OCI-M2 (cell line): ENCODE measurements around the gene SPATA3.
A peak's percentile ranks its signal among the peaks of the same experiment; 100 is the strongest.

Source experiments
- DNase-seq: peaks from one replicate; lab custom pipeline; 2025; ENCODE audit not compliant: unreplicated experiment; lab: John Stamatoyannopoulos, UW

Gene SPATA3

GRCh38 chr2:231047923-231048915, 52.3 kb downstream of the SPATA3 start:
- no peak for DNase-seq

DNA sequence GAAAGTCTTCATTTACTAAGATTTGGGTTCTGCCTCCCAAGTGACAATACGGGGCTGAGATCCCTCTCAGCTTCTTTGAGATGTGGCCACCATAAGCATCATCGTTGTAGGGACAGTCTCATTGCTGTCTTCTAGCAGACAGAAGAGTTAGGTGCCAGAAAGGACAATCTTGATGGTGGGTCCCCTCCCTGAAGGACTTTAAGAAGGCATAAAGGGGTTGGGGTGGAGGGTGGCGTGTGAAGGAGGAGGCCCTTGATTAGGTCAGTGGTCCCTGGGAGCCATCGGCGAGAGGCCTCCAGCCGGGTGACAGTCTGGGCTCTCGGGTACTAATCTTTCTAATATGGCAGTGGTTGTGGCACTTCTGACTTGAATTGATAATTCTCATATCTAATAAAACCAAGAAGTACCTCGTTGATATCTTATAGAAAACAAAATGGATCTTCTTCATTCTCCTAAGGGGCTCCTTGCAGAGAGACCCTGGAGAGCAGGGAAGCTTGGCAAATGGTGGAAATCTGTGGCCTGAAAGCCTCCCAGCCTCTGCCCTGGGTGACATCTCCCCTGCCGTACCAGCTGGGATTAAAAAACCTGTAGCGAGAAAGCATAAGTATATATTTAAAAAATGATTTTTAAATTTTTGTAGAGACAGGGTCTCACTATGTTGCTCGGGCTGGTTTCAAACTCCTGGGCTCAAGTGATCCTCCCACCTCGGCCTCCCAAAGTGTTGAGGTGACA, 53.5 kb downstream of the SPATA3 start:
- no peak for DNase-seq

DNA sequence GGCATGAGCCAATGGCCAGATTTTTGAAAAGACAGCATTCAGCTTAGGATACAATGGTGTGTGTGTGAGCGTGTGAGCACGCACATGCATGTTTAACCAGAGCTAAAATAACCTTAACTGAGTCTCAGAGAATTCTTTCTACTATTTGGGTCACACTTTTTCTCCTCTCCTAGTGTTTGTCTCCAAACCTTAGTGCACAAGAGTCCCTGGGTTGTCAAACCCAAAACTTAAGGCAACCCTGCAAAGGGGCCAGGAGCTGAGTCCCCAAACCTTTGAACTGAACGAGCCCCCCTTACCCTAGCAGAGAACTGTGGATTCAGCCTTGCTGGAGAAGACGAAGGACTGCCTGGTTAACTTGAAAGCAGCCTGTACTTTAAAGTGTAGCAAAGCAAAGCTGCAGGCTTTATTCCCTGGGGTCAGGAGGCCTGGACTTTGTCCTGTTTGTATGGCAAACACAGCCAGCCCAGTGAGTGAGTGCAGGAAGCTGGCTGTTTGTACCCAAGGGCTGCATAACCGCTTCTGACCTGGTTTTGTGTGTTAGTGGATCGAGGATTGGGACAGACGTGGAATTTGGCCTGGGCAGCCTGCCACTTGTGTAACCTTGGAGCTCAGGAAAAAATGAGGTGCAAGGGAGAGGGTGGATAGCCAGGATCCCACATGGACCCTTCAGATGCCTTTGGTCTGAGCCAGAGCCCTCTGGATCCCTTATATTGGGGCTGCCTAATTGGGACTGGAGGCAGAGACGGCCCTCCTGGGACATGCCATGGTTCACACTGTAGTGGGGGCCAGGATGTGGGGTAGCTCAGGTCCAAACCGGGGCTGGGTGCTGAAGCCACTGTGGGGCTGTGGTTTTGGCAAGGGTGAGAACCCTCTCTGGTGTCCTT, 54.3 kb downstream of the SPATA3 start:
- DNase-seq: no peak

DNA sequence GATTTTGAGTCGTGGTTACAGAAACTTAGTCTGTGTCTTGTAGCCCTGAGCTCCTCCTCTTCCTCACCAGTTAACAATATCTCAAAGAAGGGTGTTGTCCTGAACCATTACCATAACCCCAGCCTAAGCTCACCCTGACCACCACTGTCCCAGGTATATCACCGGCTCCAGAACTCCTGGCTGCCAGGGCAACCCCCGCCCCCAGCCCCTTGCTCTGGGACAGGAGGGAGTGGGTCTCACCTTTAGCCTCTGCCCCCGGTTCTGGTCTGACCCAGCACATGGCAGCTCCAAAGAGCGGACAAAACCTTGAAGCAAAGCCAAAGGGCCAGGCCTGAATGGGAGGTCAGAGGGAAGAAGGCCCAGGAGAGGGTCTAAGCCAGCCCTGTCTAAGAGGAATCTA, 55.2 kb downstream of the SPATA3 start:
- DNase-seq: no peak

DNA sequence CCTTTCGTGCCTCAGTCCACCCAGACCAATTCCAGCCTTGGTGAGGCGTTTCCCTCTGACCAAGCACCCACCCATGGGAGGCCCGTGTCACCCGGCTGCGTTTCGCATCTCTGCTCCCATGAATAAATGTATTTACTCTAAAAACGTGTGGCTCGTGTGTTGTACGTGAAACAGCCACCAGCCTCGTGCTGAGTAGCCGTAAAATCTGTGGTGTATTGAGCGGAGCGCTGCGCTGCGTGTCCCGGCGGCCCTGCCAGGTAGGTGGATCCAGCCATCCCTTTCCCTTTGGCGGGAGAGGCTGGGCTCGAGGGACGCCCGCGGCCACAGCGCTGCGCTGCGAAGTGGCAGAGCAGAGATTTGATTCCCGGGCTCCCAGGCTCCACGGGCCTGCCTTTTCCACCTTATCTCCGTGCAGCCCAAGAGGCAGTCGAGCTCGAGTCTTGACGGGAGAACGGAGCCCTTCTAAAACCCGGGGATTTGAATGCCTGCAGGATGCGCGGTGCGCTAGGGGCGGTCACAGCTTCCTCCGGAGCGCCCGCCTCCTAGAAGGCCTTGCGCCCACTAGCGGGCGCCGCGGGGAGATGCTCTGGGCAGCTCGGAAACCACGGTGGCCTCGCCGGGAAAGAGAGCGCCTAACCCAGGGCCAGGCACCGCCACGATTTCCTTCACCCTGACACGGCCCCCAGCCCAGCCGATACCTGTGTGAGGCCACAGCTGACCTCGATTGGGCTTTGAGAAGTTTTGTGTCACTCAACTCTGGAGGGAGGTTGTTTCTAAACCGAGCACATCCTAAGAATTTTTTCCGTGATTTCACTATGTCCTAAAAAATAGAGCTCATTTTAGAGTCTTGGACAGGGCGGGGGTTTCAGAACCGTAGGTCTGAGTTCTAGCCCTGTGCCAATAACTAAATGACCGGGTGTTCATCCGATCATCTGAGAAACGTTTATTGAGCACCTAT, 56.9 kb downstream of the SPATA3 start:
- no peak for DNase-seq

DNA sequence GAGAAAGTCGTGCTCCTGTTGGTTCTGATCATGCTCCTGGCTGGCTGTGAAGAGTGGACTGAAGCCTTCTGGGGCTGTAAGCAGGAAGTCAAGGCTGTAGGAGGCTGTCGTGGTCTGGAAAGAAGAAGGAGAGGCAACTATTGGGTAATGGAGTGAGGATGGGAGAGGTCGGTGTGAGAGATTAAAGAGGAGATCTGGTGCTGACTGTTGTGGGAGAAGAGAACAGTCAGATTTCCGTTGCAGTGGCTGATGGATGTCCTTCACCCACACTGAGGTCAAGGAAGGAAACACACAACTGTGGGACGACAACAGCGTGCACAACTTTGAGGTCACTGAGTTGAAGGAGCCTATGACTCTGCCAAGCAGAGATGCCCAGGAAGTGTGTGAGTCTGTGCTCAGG, 57.9 kb downstream of the SPATA3 start:
- no peak for DNase-seq

DNA sequence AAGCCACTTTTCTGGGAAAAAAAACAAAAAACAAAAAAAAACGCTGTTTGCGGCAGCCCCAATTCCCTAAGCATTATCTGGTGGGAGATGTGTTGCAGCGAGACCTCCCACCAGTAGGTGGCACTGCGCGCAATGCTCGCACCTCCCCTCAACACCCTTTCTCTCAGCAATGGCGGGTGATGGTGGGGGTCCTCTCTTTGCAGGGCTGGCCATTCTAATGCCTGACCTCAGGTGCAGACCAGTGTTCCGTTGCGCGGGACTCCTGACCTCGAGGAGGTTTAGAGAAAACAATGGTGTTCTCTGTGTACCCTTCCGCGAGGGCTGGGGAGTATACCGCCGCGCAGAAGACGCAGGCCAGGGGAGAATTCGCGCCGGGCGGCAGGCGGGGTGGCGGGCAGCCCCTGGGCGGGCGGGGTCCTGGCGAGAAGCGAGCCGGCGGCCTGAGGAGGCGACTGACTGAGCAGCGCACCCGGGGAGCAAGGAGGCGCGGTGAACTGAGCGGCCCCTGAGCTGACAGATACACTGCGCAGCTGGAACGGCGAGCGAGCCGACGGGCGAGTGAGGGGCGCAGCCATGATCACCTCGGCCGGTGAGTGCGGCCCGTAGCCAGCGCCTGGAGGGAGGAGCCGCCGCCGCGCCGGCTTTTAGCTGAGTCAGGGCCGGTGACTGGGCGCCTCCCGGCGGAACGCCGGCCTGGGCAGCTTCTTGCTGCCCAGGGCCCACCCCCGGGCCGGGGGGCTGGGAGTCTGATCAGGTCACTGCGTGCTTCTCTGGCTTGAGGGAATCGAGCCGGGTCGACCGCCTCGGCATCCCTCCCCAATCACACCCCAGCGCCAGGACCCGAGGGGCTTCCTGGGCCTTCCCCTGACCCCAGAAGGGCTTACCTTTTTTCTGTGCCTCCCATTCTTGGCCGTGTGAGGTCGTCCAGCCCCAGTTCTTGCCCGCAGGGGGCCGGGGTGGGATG, 60.8 kb downstream of the SPATA3 start, which contains the start of gene PSMD1:
TSS of gene PSMD1 (plus strand) at position 415 of the 964 bp plus-strand sequence. CDS start at position 574, 159 bp downstream.
- peak; percentile 49 for DNase-seq

GRCh38 chr2:231057590-231057989, 61.7 kb downstream of the SPATA3 start:
- no peak for DNase-seq
